A549 (cell line): ENCODE data around the gene GLRA2. TPM values are rescaled to one million over a fixed set of nuclear protein-coding genes. Genes with fewer than 3 reads are reported as not detected.

Source experiments
- ATAC-seq, 2 experiments: fragments of 200-7000 bp in 1 of 2; fragments of >200 bp in 1 of 2; cut with Nextera tagmentation in 1 of 2; cut with Tn5 transposase in 1 of 2; 3 replicates each; pipeline versions ENCODE4 v1.8.0 to v1.9.1; 2018 to 2020; ENCODE audit warnings: mild to moderate bottlenecking in 1 of 2, moderate library complexity in 1 of 2
- CTCF ChIA-PET: fragments of 300-600 bp; sonication (Branson Sonifier 250); formaldehyde crosslinking; extraction: SDS; loops from one replicate; lab custom pipeline; 2021; ENCODE audit warnings: antibody characterized with exemption, inconsistent platforms; lab: Yijun Ruan, JAX
- POLR2A ChIA-PET: fragments of 350-600 bp; formaldehyde crosslinking; extraction: SDS; loops from one replicate; lab custom pipeline; 2021; ENCODE audit warnings: antibody characterized with exemption, inconsistent platforms; lab: Yijun Ruan, JAX
- DNase-seq, 2 experiments: peaks; one replicate each; pipeline versions ENCODE4 v3.0.0 to v3.0.0-alpha.2; 2011 to 2016; ENCODE audit warnings: low read depth in 1 of 2, low spot score in 1 of 2
- FAIRE-seq: peaks from 2 replicates; lab custom pipeline; 2011; peaks lifted over from hg19 to GRCh38; lab: Jason Lieb, UNC
- H3K27ac ChIP-seq, 2 experiments: fragments of >200 bp; sonication (Bioruptor Twin); formaldehyde crosslinking; 3 replicates each; pipeline ENCODE4 v1.5.1; 2016 to 2017
- H3K4me1 ChIP-seq: fragments of >200 bp; sonication (Bioruptor Twin); formaldehyde crosslinking; 3 replicates; pipeline ENCODE4 v1.6.1; 2016
- H3K4me2 ChIP-seq: fragments of >200 bp; sonication (Bioruptor Twin); formaldehyde crosslinking; 3 replicates; pipeline ENCODE4 v1.6.1; 2016
- H3K4me3 ChIP-seq: fragments of >200 bp; sonication (Bioruptor Twin); formaldehyde crosslinking; 3 replicates; pipeline ENCODE4 v1.5.1; 2016
- H3K9me3 ChIP-seq: fragments of >200 bp; sonication (Bioruptor Twin); formaldehyde crosslinking; 3 replicates; pipeline ENCODE4 v1.6.1; 2016
- BCL3 ChIP-seq: fragments of >200 bp; sonication (Bioruptor Twin); formaldehyde crosslinking; IDR thresholded peaks from 3 replicates; pipeline ENCODE4 v1.6.1; 2016
- BHLHE40 ChIP-seq: IDR thresholded peaks from 2 replicates; pipeline ENCODE4 v1.6.1; 2012; ENCODE audit warnings: low read depth, low read length, inconsistent platforms
- EHF ChIP-seq: fragments of 250-450 bp; sonication (Bioruptor Pico); IDR thresholded peaks from 2 replicates; pipeline ENCODE4 v1.5.0; 2020; ENCODE audit warnings: mild to moderate bottlenecking
- ESRRA ChIP-seq: fragments of 150-350 bp; IDR thresholded peaks from 2 replicates; pipeline ENCODE4 v1.6.1; 2014; ENCODE audit warnings: mild to moderate bottlenecking, low read length, borderline replicate concordance
- FOXS1 ChIP-seq: fragments of 250-450 bp; sonication (Bioruptor Pico); IDR thresholded peaks from 2 replicates; pipeline ENCODE4 v1.5.0; 2020; ENCODE audit warnings: mild to moderate bottlenecking, moderate library complexity
- HEYL ChIP-seq: fragments of 250-450 bp; sonication (Bioruptor Pico); IDR thresholded peaks from 2 replicates; pipeline ENCODE4 v1.8.0; 2021; ENCODE audit warnings: mild to moderate bottlenecking, moderate library complexity
- HMGXB4 ChIP-seq: fragments of 250-450 bp; sonication (Bioruptor Pico); IDR thresholded peaks from 2 replicates; pipeline ENCODE4 v1.5.0; 2021; ENCODE audit warnings: mild to moderate bottlenecking, moderate library complexity, borderline replicate concordance
- HOXB13 ChIP-seq: fragments of 250-450 bp; sonication (Bioruptor Pico); IDR thresholded peaks from 2 replicates; pipeline ENCODE4 v1.5.0; 2020; ENCODE audit warnings: low read depth, mild to moderate bottlenecking, moderate library complexity
- KDM1A ChIP-seq: fragments of 200-600 bp; sonication (generic); IDR thresholded peaks from 2 replicates; pipeline ENCODE4 v1.6.1; 2016; ENCODE audit warnings: low read depth, mild to moderate bottlenecking
- MAFK ChIP-seq: fragments of 450-650 bp; IDR thresholded peaks from 2 replicates; pipeline ENCODE4 v1.6.1; 2014; ENCODE audit not compliant: partially characterized antibody
- MAX ChIP-seq: IDR thresholded peaks from 2 replicates; pipeline ENCODE4 v1.6.1; 2012
- MYC ChIP-seq: IDR thresholded peaks from 2 replicates; pipeline ENCODE4 v1.6.1; 2012; ENCODE audit warnings: mild to moderate bottlenecking, inconsistent platforms, low read length, improper control_type of control experiment, borderline replicate concordance
- NFE2L2 ChIP-seq: fragments of 150-350 bp; conservative IDR thresholded peaks from 2 replicates; pipeline ENCODE4 v1.6.1; 2014; ENCODE audit warnings: low read length
- PBX3 ChIP-seq: IDR thresholded peaks from 2 replicates; pipeline ENCODE4 v1.6.1; 2012
- PHF8 ChIP-seq: fragments of 200-600 bp; sonication (generic); IDR thresholded peaks from 2 replicates; pipeline ENCODE4 v1.6.1; 2016; ENCODE audit warnings: low read depth, mild to moderate bottlenecking, antibody characterized with exemption, moderate library complexity, borderline replicate concordance
- RARB ChIP-seq: fragments of 250-450 bp; sonication (Bioruptor Pico); IDR thresholded peaks from 2 replicates; pipeline ENCODE4 v1.8.0; 2021; ENCODE audit warnings: mild to moderate bottlenecking, moderate library complexity
- REST ChIP-seq: fragments of 200-600 bp; sonication (generic); IDR thresholded peaks from 2 replicates; pipeline ENCODE4 v1.6.1; 2016; ENCODE audit warnings: antibody characterized with exemption, mild to moderate bottlenecking, moderate library complexity
- TP53 ChIP-seq: fragments of 250-450 bp; sonication (Bioruptor Pico); IDR thresholded peaks from 2 replicates; pipeline ENCODE4 v1.5.0; 2021; ENCODE audit warnings: mild to moderate bottlenecking, moderate library complexity
- USF2 ChIP-seq: fragments of 450-650 bp; IDR thresholded peaks from 2 replicates; pipeline ENCODE4 v1.6.1; 2014; ENCODE audit warnings: antibody characterized with exemption
- ZFP36 ChIP-seq: fragments of 450-650 bp; IDR thresholded peaks from 2 replicates; pipeline ENCODE4 v1.6.1; 2014; ENCODE audit warnings: borderline replicate concordance; ENCODE audit not compliant: partially characterized antibody
- ZNF302 ChIP-seq: fragments of 250-450 bp; sonication (Bioruptor Pico); IDR thresholded peaks from 2 replicates; pipeline ENCODE4 v1.9.0; 2021; ENCODE audit warnings: inconsistent platforms, mild to moderate bottlenecking, moderate library complexity
- ZSCAN20 ChIP-seq: fragments of 250-450 bp; sonication (Bioruptor Pico); IDR thresholded peaks from 2 replicates; pipeline ENCODE4 v1.8.0; 2022; ENCODE audit warnings: mild to moderate bottlenecking, moderate library complexity
- WGBS: methylation state at CpG from one replicate; pipeline ENCODE4 v1.1.6; 2017; ENCODE audit errors: missing lambda C conversion rate; 5-methylcytosine and 5-hydroxymethylcytosine counted together
- polyA plus RNA-seq, 4 experiments: library from polyadenylated mRNA; depleted of rRNA in 3 of 4; stranded (reverse); fragments of >200 nt; fragmentation: RNase III in 1 of 4; extraction: RNeasy Plus Mini Kit Qiagen cat#74134 plus additional on column Dnase treatment in 1 of 4; gene quantifications; 2 replicates in 3 of 4; 3 replicates in 1 of 4; pipeline ENCODE4 v1.2.3, GENCODE V29; 2011 to 2017

Gene GLRA2
- polyA plus RNA-seq, 2 of the 4 experiments (the other 2 are of a cell fraction) = not detected

GRCh38 chrX:14554131-14554715 is 24.9 kb downstream of the GLRA2 start:
- H3K9me3 ChIP-seq = no peaks in the 10 kb centered on the region
- FAIRE-seq = no peak
- H3K4me2 ChIP-seq = no peak overlapping the region
- POLR2A ChIA-PET = no interaction called here
- ATAC-seq = no peak
- 28% methylated on average over 3 of the region's 3 CpGs for WGBS
- CTCF ChIA-PET = no interaction called here
- no peak overlapping the region for H3K27ac ChIP-seq
- no peak for TF ChIP-seq HOXB13
- TF ChIP-seq RARB (CRISPR knock-in tag) = no peak
- TF ChIP-seq NFE2L2 = no peak
- TF ChIP-seq BCL3 = no peak
- TF ChIP-seq PHF8 = no peak
- TF ChIP-seq EHF (CRISPR knock-in tag) = no peak
- TF ChIP-seq FOXS1 (CRISPR knock-in tag) = no peak
- TF ChIP-seq MAX = no peak
- TF ChIP-seq KDM1A = no peak
- no peak for TF ChIP-seq PBX3
- no peak for TF ChIP-seq ZNF302
- no peak for TF ChIP-seq ZSCAN20
- no peaks in the 10 kb centered on the region for H3K4me1 ChIP-seq
- no peak overlapping the region for H3K4me3 ChIP-seq
- no peak for DNase-seq

- ChIA-PET CTCF (no interaction called here), POLR2A (no interaction called here)
- ATAC-seq = no peak
- Histone ChIP-seq H3K4me3 (no peak overlapping the region), H3K4me2 (no peak overlapping the region), H3K27ac (no peak overlapping the region), H3K4me1 (no peaks in the 10 kb centered on the region), H3K9me3 (no peaks in the 10 kb centered on the region)
- 0% methylated on average over 2 of the region's 2 CpGs for WGBS
- FAIRE-seq = no peak
- no peak for DNase-seq
- TF ChIP-seq ZFP36 = no peak
- no peak for TF ChIP-seq HMGXB4 (CRISPR knock-in tag)
- TF ChIP-seq PBX3 = no peak
- TF ChIP-seq BHLHE40 = no peak
- TF ChIP-seq USF2 = no peak
- no peak for TF ChIP-seq MYC
- TF ChIP-seq REST = no peak
- no peak for TF ChIP-seq TP53 (CRISPR knock-in tag)
- TF ChIP-seq HEYL = no peak
- no peak for TF ChIP-seq ESRRA
- no peak for TF ChIP-seq MAFK
These were observed 34.7 kb downstream of the GLRA2 start for GRCh38 chrX:14564058-14564457.
